T-helper 1 cell treated with Interleukin-12 subunit alpha and Interleukin-12 subunit beta and Interleukin-4 antibody, amounts not matched to agents 30 ng/mL and 1 ng/mL, for 36 hours (primary cell): ENCODE measurements around the gene OLFML3. TPM values are rescaled to one million over a fixed set of nuclear protein-coding genes. Genes with fewer than 3 reads are reported as not detected.

Source experiments
- intact Hi-C: fragments of 100-400 bp; cut with micrococcal nuclease; formaldehyde crosslinking; loops from one replicate; pipeline ENCODE4 v1.15.1; 2024
- total RNA-seq: library from RNA; stranded (reverse); gene quantifications from 2 replicates; pipeline ENCODE4 v1.2.3, GENCODE V29; 2022

OLFML3 gene
- total RNA-seq, 1 donor from 2014 or later, result 0.27 TPM

GRCh38 chr1:114024049-114024448 is 44.8 kb downstream of the OLFML3 start:
- intact Hi-C loops, result no loop called here

GRCh38 chr1:114025609-114026401 is 46.5 kb downstream of the OLFML3 start:
- intact Hi-C loops, result no loop called here

DNA sequence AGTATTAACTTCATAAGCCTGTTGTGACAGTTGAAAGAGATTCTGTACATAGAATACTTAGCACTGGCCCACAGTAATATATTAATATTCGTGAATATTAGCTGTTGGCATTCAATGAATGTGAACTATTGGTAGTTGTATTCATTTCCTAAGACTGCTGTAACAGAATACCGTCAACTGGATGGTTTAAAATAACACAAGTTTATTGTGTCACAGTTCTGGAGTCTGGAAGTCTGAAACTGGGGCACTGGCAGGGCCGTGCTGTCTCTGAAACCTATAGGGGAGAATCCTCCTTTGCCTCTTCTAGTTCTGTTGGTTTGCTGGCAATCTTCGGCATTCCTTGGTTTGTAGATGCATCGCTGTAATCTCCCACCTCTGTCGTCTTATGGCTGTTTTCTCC is 47.5 kb downstream of the OLFML3 start:
- intact Hi-C loops, result no loop called here

Other genes with a start within 250 kb of the OLFML3 start
- gene PHTF1, start 220.0 kb upstream of the OLFML3 start, total RNA-seq, result 17.3 and 22.0 TPM in 2 replicates
- 23.6 and 25.8 TPM in 2 replicates for gene RSBN1, start 167.0 kb upstream of the OLFML3 start, total RNA-seq
- 73.5 and 80.7 TPM in 2 replicates for gene PTPN22, start 107.8 kb upstream of the OLFML3 start, total RNA-seq
- gene BCL2L15, start 91.9 kb upstream of the OLFML3 start, total RNA-seq, result 4.4 and 5.5 TPM in 2 replicates
- gene AP4B1, start 74.7 kb upstream of the OLFML3 start, total RNA-seq, result 50.8 and 52.7 TPM in 2 replicates
- 15.1 and 15.7 TPM in 2 replicates for gene DCLRE1B, start 74.1 kb upstream of the OLFML3 start, total RNA-seq
- gene HIPK1, start 50.1 kb upstream of the OLFML3 start, total RNA-seq, result 95.8 and 102 TPM in 2 replicates
- gene SYT6, start 174.4 kb downstream of the OLFML3 start, total RNA-seq, result not detected in 2 replicates